ENCODE measurements around the gene LRGUK. TPM values are rescaled to one million over a fixed set of nuclear protein-coding genes. Genes with fewer than 3 reads are reported as not detected.

Gene LRGUK
- total and polyA plus RNA-seq, 2 of the 8 experiments (the other 6 are each of a cell fraction or from before 2014, with no cell fraction given): 1.5 to 3.6 TPM

DNA sequence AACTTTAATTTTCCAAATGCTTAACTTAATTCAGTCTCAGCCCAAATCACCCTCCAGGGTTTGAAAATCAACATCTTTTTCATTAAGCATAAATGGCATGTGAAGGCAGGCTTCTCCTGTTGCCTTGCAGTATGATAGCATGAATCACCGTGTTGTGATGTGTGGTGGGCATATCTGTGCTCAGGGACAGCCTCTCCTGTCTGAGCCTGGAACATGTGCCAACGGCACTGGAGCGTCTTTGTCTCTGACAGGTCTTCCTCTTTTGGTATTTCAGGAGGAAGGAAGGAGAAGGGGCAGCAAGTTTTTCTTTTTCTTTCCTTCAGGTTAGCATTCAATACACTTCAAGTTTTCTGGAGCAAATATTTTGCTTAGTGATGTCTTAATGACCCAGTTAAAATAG is 57.6 kb downstream of the LRGUK start (continued):
- TF ChIP-seq, protein P1, sequence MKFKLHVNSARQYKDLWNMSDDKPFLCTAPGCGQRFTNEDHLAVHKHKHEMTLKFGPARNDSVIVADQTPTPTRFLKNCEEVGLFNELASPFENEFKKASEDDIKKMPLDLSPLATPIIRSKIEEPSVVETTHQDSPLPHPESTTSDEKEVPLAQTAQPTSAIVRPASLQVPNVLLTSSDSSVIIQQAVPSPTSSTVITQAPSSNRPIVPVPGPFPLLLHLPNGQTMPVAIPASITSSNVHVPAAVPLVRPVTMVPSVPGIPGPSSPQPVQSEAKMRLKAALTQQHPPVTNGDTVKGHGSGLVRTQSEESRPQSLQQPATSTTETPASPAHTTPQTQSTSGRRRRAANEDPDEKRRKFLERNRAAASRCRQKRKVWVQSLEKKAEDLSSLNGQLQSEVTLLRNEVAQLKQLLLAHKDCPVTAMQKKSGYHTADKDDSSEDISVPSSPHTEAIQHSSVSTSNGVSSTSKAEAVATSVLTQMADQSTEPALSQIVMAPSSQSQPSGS (IDR thresholded peaks at IDR 0.05; ENCODE audit: low read length): no peak
